GM23338 (cell line): ENCODE results near the gene BMF. TPM values are rescaled to one million over a fixed set of nuclear protein-coding genes. Genes with fewer than 3 reads are reported as not detected.
A peak's percentile ranks its signal among the peaks of the same experiment; 100 is the strongest.

ENCODE experiments used
- ATAC-seq: fragments of 200-7000 bp; cut with Tn5 transposase; 3 replicates; pipeline ENCODE4 v1.9.1; 2020
- DNase-seq: peaks from one replicate; pipeline ENCODE4 v3.0.0-alpha.2; 2015; ENCODE audit warnings: low spot score
- H2AFZ ChIP-seq: fragments of 200-600 bp; sonication (generic); 2 replicates; pipeline ENCODE4 v1.8.0; 2016; ENCODE audit warnings: antibody characterized with exemption, mild to moderate bottlenecking, moderate library complexity
- H3F3A ChIP-seq: fragments of 200-600 bp; sonication (generic); replicated peaks from 2 replicates; pipeline ENCODE4 v1.8.0; 2017; ENCODE audit warnings: antibody characterized with exemption, mixed run types, low read depth
- H3K27ac ChIP-seq: fragments of 200-600 bp; sonication (generic); 2 replicates; pipeline ENCODE4 v1.6.1; 2016; ENCODE audit warnings: low read depth
- H3K27me3 ChIP-seq: fragments of 200-600 bp; sonication (generic); 2 replicates; pipeline ENCODE4 v1.8.0; 2016; ENCODE audit warnings: mild to moderate bottlenecking, mixed run types, moderate library complexity; ENCODE audit not compliant: insufficient read depth
- H3K36me3 ChIP-seq: fragments of 200-600 bp; sonication (generic); 2 replicates; pipeline ENCODE4 v1.8.0; 2016; ENCODE audit warnings: mild to moderate bottlenecking; ENCODE audit not compliant: insufficient read depth
- H3K4me1 ChIP-seq: fragments of 200-600 bp; sonication (generic); 2 replicates; pipeline ENCODE4 v1.8.0; 2016; ENCODE audit warnings: mild to moderate bottlenecking, moderate library complexity; ENCODE audit not compliant: insufficient read depth
- H3K4me2 ChIP-seq: fragments of 200-600 bp; sonication (generic); 2 replicates; pipeline ENCODE4 v1.7.1; 2017; ENCODE audit warnings: mixed run types
- H3K4me3 ChIP-seq: fragments of 200-600 bp; sonication (generic); 2 replicates; pipeline ENCODE4 v1.6.1; 2016; ENCODE audit warnings: mixed run types
- H3K79me2 ChIP-seq: fragments of 200-600 bp; sonication (generic); replicated peaks from 2 replicates; pipeline ENCODE4 v1.8.0; 2017; ENCODE audit warnings: mild to moderate bottlenecking; ENCODE audit not compliant: insufficient read depth
- H3K9me2 ChIP-seq: fragments of 200-600 bp; sonication (generic); 2 replicates; pipeline ENCODE4 v1.8.0; 2017; ENCODE audit not compliant: insufficient read depth
- H4K20me1 ChIP-seq: fragments of 200-600 bp; sonication (generic); replicated peaks from 2 replicates; pipeline ENCODE4 v1.8.0; 2017; ENCODE audit warnings: mild to moderate bottlenecking; ENCODE audit not compliant: insufficient read depth
- H3K27ac Mint-ChIP-seq: 2 replicates; pipeline ENCODE4 v1.8.0; 2020; ENCODE audit warnings: inconsistent platforms, mild to moderate bottlenecking, moderate library complexity, mixed read lengths
- H3K27me3 Mint-ChIP-seq: 3 replicates; pipeline ENCODE4 v1.8.0; 2022; ENCODE audit warnings: low read depth, mild to moderate bottlenecking, moderate library complexity, mixed read lengths, inconsistent platforms; ENCODE audit not compliant: insufficient read depth, poor library complexity
- H3K36me3 Mint-ChIP-seq: 3 replicates; pipeline ENCODE4 v1.8.0; 2021; ENCODE audit warnings: low read depth, mild to moderate bottlenecking, inconsistent platforms, moderate library complexity, mixed read lengths
- H3K4me1 Mint-ChIP-seq: 3 replicates; pipeline ENCODE4 v1.8.0; 2020; ENCODE audit warnings: mild to moderate bottlenecking, inconsistent platforms, mixed read lengths
- H3K4me3 Mint-ChIP-seq: 3 replicates; pipeline ENCODE4 v1.8.0; 2021; ENCODE audit warnings: moderate library complexity, mild to moderate bottlenecking, inconsistent platforms, mixed read lengths
- H3K9me3 Mint-ChIP-seq: 3 replicates; pipeline ENCODE4 v1.8.0; 2020; ENCODE audit warnings: moderate library complexity, mild to moderate bottlenecking, inconsistent platforms, mixed read lengths
- CREB1 ChIP-seq: fragments of 250-450 bp; sonication (Bioruptor Pico); IDR thresholded peaks from 2 replicates; pipeline ENCODE4 v1.5.0; 2020; ENCODE audit warnings: low read depth, mild to moderate bottlenecking, moderate library complexity
- CTCF ChIP-seq, 2 experiments: fragments of 200-600 bp in 1 of 2; sonication (generic) in 1 of 2; conservative IDR thresholded peaks; 2 replicates each; pipeline versions ENCODE4 v1.5.1 to v1.6.1; 2016 to 2017; ENCODE audit warnings: antibody characterized with exemption in 2 of 2, low read depth in 2 of 2, mild to moderate bottlenecking in 2 of 2, moderate library complexity in 1 of 2
- ETS1 ChIP-seq: IDR thresholded peaks from 2 replicates; pipeline ENCODE4 v1.6.1; 2016; ENCODE audit warnings: antibody characterized with exemption
- EZH2 ChIP-seq: fragments of 200-600 bp; sonication (generic); IDR thresholded peaks from one replicate; pipeline ENCODE4 v1.8.0; 2017; ENCODE audit warnings: antibody characterized with exemption, mild to moderate bottlenecking, low read depth; ENCODE audit not compliant: unreplicated experiment
- EZH2phosphoT487 ChIP-seq: fragments of 200-600 bp; sonication (generic); IDR thresholded peaks from one replicate; pipeline ENCODE4 v1.8.1; 2018; ENCODE audit warnings: antibody characterized with exemption; ENCODE audit not compliant: unreplicated experiment
- JUNB ChIP-seq: IDR thresholded peaks from one replicate; pipeline ENCODE4 v1.6.1; 2016; ENCODE audit warnings: antibody characterized with exemption; ENCODE audit not compliant: unreplicated experiment
- NANOG ChIP-seq: IDR thresholded peaks from 2 replicates; pipeline ENCODE4 v1.6.1; 2016; ENCODE audit warnings: antibody characterized with exemption, borderline replicate concordance
- REST ChIP-seq: IDR thresholded peaks from one replicate; pipeline ENCODE4 v1.6.1; 2018; ENCODE audit warnings: antibody characterized with exemption; ENCODE audit not compliant: unreplicated experiment
- STAT1 ChIP-seq: IDR thresholded peaks from one replicate; pipeline ENCODE4 v1.6.1; 2016; ENCODE audit warnings: antibody characterized with exemption; ENCODE audit not compliant: unreplicated experiment
- ZNF114 ChIP-seq: fragments of 250-450 bp; sonication (Bioruptor Pico); IDR thresholded peaks from 2 replicates; pipeline ENCODE4 v1.5.0; 2020; ENCODE audit warnings: mild to moderate bottlenecking, moderate library complexity
- ZNF462 ChIP-seq: fragments of 250-450 bp; sonication (Bioruptor Pico); IDR thresholded peaks from 2 replicates; pipeline ENCODE4 v1.5.0; 2020; ENCODE audit warnings: mild to moderate bottlenecking, moderate library complexity
- polyA plus RNA-seq: library from polyadenylated mRNA; unstranded; fragments of >200 nt; fragmentation: Nextera tagmentation; extraction: Ambion mirVana; gene quantifications from 2 replicates; pipeline ENCODE4 v1.2.1, GENCODE V29; 2016
- total RNA-seq: library from RNA; depleted of rRNA; stranded (reverse); fragments of >200 nt; shearing (Covaris generic); gene quantifications from 2 replicates; pipeline ENCODE4 v1.2.3, GENCODE V29; 2014

Gene BMF
- total and polyA plus RNA-seq, 2 experiments from 2014 or later = 2.0 to 20.3 TPM

GRCh38 chr15:40092256-40092978, 16.3 kb downstream of the BMF start:
- H3K4me3 ChIP-seq = peak overlapping the region; percentile 22; the same call in 1 of the 2 replicates
- no peak for DNase-seq
- H3K4me3 Mint-ChIP-seq = peak overlapping the region; percentile 31

More at GRCh38 chr15:40092256-40092978, 16.3 kb downstream of the BMF start:
- Mint-ChIP-seq H3K9me3 (no peaks in the 10 kb centered on the region), H3K27ac (peak overlapping the region; percentile 21), H3K27me3 (peaks cover 19% of the 10 kb centered on the region), H3K4me1 (peaks cover 87% of the 10 kb centered on the region), H3K36me3 (peaks cover 21% of the 10 kb centered on the region)
- H3K4me2 ChIP-seq = peak overlapping the region; percentile 71
- TF ChIP-seq CREB1 (CRISPR knock-in tag) (no peak), REST (no peak), CTCF (conservative IDR thresholded peaks at IDR 0.05; ENCODE audit: low read depth in 2 of 2) (no peak), EZH2phosphoT487 (no peak), STAT1 (no peak), EZH2 (no peak), JUNB (no peak), ZNF462 (CRISPR knock-in tag) (no peak), ETS1 (no peak), ZNF114 (CRISPR knock-in tag) (no peak), NANOG (no peak)
- H3F3A ChIP-seq = peaks cover 26% of the 10 kb centered on the region; the same call in 1 of the 2 replicates
- no peaks in the 10 kb centered on the region; the same call in 1 of the 2 replicates for H3K36me3 ChIP-seq
- no peaks in the 10 kb centered on the region for H3K79me2 ChIP-seq
- H3K27me3 ChIP-seq = no peaks in the 10 kb centered on the region
- peaks cover 67% of the 10 kb centered on the region for H3K4me1 ChIP-seq
- H4K20me1 ChIP-seq = no peaks in the 10 kb centered on the region
- H2AFZ ChIP-seq = no peak overlapping the region
- peaks cover 3% of the 10 kb centered on the region; the same call in 1 of the 2 replicates for H3K9me2 ChIP-seq
- peak overlapping the region; percentile 74; the same call in 1 of the 2 replicates for H3K27ac ChIP-seq
- 0 out of 3 replicates have a peak, but pooled peaks have one; percentile 1 for ATAC-seq
